Fibroblast of lung (primary cell): ENCODE results near the gene NINJ2. TPM values are rescaled to one million over a fixed set of nuclear protein-coding genes. Genes with fewer than 3 reads are reported as not detected.
A peak's percentile ranks its signal among the peaks of the same experiment; 100 is the strongest.
"Not testable (repeated sequence)": the region's sequence is repeated elsewhere in the genome, so short reads cannot be mapped to it uniquely, and the experiment has no call there.

ENCODE experiments used
- DNase-seq, 2 donors: peaks; one replicate each; pipeline versions ENCODE4 v3.0.0 to v3.0.0-alpha.2; 2010; ENCODE audit warnings: low read depth in 2 of 2
- H2AFZ ChIP-seq: 2 replicates; pipeline ENCODE4 v1.5.1; 2012; ENCODE audit warnings: low read length, control low read depth, inconsistent platforms
- H3K27ac ChIP-seq: 2 replicates; pipeline ENCODE4 v1.5.1; 2011; ENCODE audit warnings: low read length, control low read depth; ENCODE audit not compliant: insufficient read depth
- H3K27me3 ChIP-seq: 2 replicates; pipeline ENCODE4 v1.5.1; 2011; ENCODE audit warnings: mild to moderate bottlenecking, low read length; ENCODE audit not compliant: control insufficient read depth, insufficient read depth
- H3K36me3 ChIP-seq: 2 replicates; pipeline ENCODE4 v1.5.1; 2011; ENCODE audit warnings: low read length; ENCODE audit not compliant: control insufficient read depth, insufficient read depth
- H3K4me1 ChIP-seq: 2 replicates; pipeline ENCODE4 v1.5.1; 2011; ENCODE audit warnings: low read length; ENCODE audit not compliant: control insufficient read depth, insufficient read depth; ENCODE audit errors: extremely low read depth
- H3K4me2 ChIP-seq: 2 replicates; pipeline ENCODE4 v1.5.1; 2011; ENCODE audit warnings: low read length, control low read depth; ENCODE audit not compliant: insufficient read depth; ENCODE audit errors: extremely low read depth
- H3K4me3 ChIP-seq, 4 experiments: fragments of 200-600 bp in 1 of 4; sonication (generic) in 1 of 4; replicated peaks in 1 of 4; 2 replicates each; pipeline ENCODE4 v1.5.1; 2011 to 2016; ENCODE audit warnings: low read length in 4 of 4, low read depth in 3 of 4, mild to moderate bottlenecking in 3 of 4, control low read depth in 2 of 4, inconsistent platforms in 1 of 4, mixed read lengths in 1 of 4; ENCODE audit not compliant: insufficient read depth in 1 of 4; ENCODE audit errors: control extremely low read depth in 1 of 4
- H3K79me2 ChIP-seq: 2 replicates; pipeline ENCODE4 v1.5.1; 2012; ENCODE audit warnings: mild to moderate bottlenecking, low read length, inconsistent platforms; ENCODE audit not compliant: control insufficient read depth, insufficient read depth
- H3K9ac ChIP-seq: 2 replicates; pipeline ENCODE4 v1.5.1; 2011; ENCODE audit warnings: mild to moderate bottlenecking, low read length, control low read depth; ENCODE audit not compliant: insufficient read depth
- H3K9me3 ChIP-seq: 2 replicates; pipeline ENCODE4 v1.5.1; 2012; ENCODE audit warnings: low read depth, low read length; ENCODE audit not compliant: control insufficient read depth, insufficient read depth
- H4K20me1 ChIP-seq: 2 replicates; pipeline ENCODE4 v1.5.1; 2011; ENCODE audit warnings: low read length; ENCODE audit not compliant: control insufficient read depth, insufficient read depth; ENCODE audit errors: extremely low read depth
- CTCF ChIP-seq, 2 donors: IDR thresholded peaks in 1 of 2; conservative IDR thresholded peaks in 1 of 2; 1 replicate in 1 of 2; 2 replicates in 1 of 2; pipeline ENCODE4 v1.5.1; 2011 to 2012; ENCODE audit warnings: low read length in 2 of 2, control low read depth in 1 of 2, inconsistent platforms in 1 of 2, low read depth in 1 of 2, mild to moderate bottlenecking in 1 of 2
- EZH2 ChIP-seq: IDR thresholded peaks from 2 replicates; pipeline ENCODE4 v1.5.1; 2012; ENCODE audit warnings: low read length, control low read depth, mild to moderate bottlenecking; ENCODE audit errors: missing control alignments
- polyA plus RNA-seq, 2 donors: library from polyadenylated mRNA; depleted of rRNA in 1 of 2; stranded (reverse) in 1 of 2; unstranded in 1 of 2; fragments of >200 nt; gene quantifications; 2 replicates each; pipeline ENCODE4 v1.2.1, GENCODE V29; 2011 to 2012; ENCODE audit warnings: missing spikeins in 1 of 2
- total RNA-seq: library from RNA; depleted of rRNA; stranded (reverse); fragments of >200 nt; gene quantifications from 2 replicates; pipeline ENCODE4 v1.2.1, GENCODE V29; 2014

NINJ2 gene
- total and polyA plus RNA-seq, 2 donors (not counting 1 experiment from before 2014, with no cell fraction given): 0.35 to 0.66 TPM

DNA sequence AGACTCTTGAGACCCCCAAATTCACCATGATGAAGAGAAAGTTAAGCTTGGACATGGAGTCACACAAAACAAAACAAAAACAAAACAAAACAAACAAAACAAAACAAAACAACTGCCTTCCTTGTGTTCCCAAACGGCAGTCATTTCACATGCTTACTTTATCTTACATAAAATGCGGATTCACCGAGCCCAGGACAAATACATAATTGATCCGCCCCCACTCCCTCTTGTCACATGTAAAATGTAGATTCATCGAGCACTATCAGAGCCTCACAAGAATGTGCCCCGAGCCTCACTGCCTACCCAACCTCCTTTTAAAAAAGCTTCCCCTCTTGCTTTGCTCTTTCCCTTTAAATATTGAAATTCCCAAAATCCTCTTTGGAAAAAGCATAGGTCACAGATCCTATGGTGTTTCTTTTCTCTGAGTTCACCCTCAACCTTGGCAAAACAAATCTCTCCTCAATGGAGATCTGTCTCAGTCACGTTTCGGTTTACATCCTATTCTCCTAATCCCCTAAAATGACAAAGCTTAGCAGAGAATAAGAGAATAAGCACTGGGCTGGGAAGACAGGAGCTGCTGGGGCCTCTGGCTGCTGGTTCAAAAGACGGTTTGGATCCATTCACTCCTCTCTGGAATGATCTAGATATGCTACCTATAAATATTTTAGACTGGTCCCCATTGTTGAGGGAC is 83.7 kb downstream of the NINJ2 start:
- Histone ChIP-seq H4K20me1 (no peaks in the 10 kb centered on the region), H2AFZ (no peak overlapping the region), H3K79me2 (no peaks in the 10 kb centered on the region), H3K4me1 (peaks cover 2% of the 10 kb centered on the region), H3K9ac (no peak overlapping the region), H3K9me3 (no peaks in the 10 kb centered on the region), H3K36me3 (no peaks in the 10 kb centered on the region), H3K27ac (no peak overlapping the region), H3K4me2 (no peak overlapping the region), H3K4me3 (no peak overlapping the region), H3K27me3 (no peaks in the 10 kb centered on the region)
- no peak for DNase-seq
- TF ChIP-seq CTCF (conservative IDR thresholded peaks at IDR 0.05 in 1 of 2, IDR thresholded peaks at IDR 0.05 in 1 of 2; ENCODE audit: low read depth in 1 of 2, low read length in 2 of 2) (no peak), EZH2 (no peak)

DNA sequence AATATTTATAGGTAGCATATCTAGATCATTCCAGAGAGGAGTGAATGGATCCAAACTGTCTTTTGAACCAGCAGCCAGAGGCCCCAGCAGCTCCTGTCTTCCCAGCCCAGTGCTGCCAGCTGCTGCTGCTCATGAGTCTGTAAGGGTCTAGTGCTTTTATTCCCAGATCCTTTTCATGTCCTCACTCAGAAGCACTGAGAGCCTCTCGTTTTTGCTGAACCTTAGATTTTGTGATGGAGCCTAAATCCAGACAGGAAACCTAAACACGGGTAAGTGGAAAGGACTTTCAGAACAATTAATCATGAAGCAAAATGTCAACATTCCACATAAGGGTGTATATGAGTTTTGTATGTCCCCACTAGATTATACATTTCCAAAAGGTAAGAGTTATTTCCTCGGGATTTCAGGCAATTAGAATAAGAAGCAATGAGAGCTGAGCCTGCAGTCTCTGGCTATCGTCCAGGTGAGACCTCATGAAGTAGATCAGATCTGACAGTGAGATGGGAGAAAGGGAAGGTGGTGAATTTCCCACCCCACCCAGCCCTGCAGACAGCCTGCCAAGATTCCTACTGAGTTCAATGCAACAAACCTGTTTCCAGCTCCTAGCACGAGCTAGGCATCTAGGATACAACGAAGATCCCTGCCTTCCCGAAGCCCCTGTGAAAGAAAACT is 84.4 kb downstream of the NINJ2 start:
- H3K4me3 ChIP-seq: no peak overlapping the region
- H3K79me2 ChIP-seq: no peaks in the 10 kb centered on the region
- no peaks in the 10 kb centered on the region for H3K9me3 ChIP-seq
- H3K27ac ChIP-seq: no peak overlapping the region
- H3K9ac ChIP-seq: no peak overlapping the region
- peak in 1 of 2 donors; percentile 26 for DNase-seq
- no peaks in the 10 kb centered on the region for H3K27me3 ChIP-seq
- H3K36me3 ChIP-seq: no peaks in the 10 kb centered on the region
- H3K4me1 ChIP-seq: peaks cover 2% of the 10 kb centered on the region
- H4K20me1 ChIP-seq: no peaks in the 10 kb centered on the region
- H2AFZ ChIP-seq: no peak overlapping the region
- no peak overlapping the region for H3K4me2 ChIP-seq
- TF ChIP-seq CTCF (conservative IDR thresholded peaks at IDR 0.05 in 1 of 2, IDR thresholded peaks at IDR 0.05 in 1 of 2; ENCODE audit: low read depth in 1 of 2, low read length in 2 of 2) (no peak), EZH2 (no peak)

DNA sequence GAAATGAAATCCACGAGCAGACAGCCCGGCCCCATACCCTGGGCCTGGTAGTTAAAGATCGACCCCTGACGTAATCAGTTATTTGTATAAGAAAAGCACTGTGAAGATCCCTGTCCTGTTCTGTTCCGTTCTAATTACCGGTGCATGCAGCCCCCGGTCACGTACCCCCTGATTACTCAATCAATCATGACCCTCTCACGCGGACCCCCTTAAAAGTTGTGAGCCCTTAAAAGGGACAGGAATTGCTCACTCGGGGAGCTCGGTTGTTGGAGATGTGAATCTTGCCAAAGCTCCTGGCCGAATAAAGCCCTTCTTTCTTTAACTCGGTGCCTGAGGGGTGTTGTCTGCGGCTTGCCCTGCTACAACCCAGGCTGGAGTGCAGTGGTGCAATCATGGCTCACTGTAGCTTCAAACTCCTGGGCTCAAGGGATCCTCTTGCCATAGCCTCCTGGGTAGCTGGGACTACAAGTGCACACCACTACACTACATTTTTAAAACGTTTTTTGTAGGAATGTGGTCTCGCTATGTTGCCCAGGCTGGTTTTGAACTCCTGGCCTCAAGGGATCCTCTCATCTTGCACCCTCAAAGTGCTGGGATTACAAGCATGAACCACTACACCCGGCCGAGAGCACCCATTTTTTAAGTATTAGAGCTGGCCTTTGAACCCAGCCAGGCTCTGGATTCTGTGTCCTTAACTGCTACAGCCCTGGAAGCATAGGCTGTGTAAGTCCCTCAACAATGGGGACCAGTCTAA is 85.1 kb downstream of the NINJ2 start:
- H3K27me3 ChIP-seq, H3K4me2 ChIP-seq, H3K9me3 ChIP-seq, H3K79me2 ChIP-seq, H2AFZ ChIP-seq, H3K27ac ChIP-seq, H4K20me1 ChIP-seq, DNase-seq, H3K9ac ChIP-seq, H3K4me1 ChIP-seq, H3K36me3 ChIP-seq, H3K4me3 ChIP-seq: not testable (repeated sequence)
